SH-SY5Y (cell line): ENCODE results near the gene PGBD4.

Source experiments
- GATA2 ChIP-seq: IDR thresholded peaks from 2 replicates; pipeline ENCODE4 v1.6.1; 2011; ENCODE audit warnings: mild to moderate bottlenecking, low read depth, low read length
- GATA3 ChIP-seq: IDR thresholded peaks from 2 replicates; pipeline ENCODE4 v1.6.1; 2011; ENCODE audit warnings: low read depth, mild to moderate bottlenecking, low read length, moderate library complexity

DNA sequence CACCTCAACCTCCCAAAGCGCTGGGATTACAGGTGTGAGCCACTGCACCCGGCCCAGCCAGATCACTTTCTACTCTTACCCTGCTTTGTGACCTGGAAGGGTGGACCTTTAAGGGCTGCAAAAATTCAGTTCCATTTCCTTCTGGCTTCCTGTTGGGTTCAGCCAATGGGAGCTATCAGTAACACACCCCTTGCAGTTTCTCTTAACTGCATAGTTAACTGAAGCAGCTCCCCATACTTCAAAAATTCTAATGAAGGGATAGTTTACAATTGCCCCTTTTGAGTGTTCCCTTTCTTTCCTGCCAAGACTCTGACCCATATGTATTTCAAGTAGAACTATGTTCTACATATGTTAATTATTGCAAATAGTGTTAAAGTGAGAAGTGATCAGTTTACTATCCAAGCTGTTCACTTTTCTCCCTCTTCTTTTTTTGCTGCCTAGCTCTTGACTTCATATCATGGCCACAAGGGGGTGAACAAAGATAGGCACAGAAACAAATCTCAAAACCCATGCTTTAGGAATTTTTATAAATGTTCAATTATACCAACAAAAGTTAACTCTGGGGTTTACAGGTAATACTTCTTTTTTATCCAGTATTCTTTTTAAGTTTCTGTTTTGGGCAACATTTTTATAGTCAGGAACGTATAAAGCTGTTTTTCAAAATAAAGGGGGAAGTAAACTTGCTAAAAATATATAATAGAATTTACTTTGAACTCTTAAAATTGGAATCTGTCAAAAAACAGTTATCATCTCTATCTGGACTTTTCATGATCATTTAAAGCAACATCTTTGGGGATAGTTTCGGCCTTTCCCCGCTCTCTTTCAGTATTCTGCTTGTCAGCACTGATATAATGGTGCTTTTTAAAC, 8.1 kb downstream of the PGBD4 start:
- no peak for TF ChIP-seq GATA2
- no peak for TF ChIP-seq GATA3
